Measurements from ENCODE around the gene DFFB. TPM values are rescaled to one million over a fixed set of nuclear protein-coding genes. Genes with fewer than 3 reads are reported as not detected.

DFFB gene
- total and polyA plus RNA-seq, 9 of the 15 experiments (the other 6 are each of a cell fraction or from before 2014, with no cell fraction given): 2.3 to 15.8 (median 11.5) TPM

- TF ChIP-seq, protein P1, sequence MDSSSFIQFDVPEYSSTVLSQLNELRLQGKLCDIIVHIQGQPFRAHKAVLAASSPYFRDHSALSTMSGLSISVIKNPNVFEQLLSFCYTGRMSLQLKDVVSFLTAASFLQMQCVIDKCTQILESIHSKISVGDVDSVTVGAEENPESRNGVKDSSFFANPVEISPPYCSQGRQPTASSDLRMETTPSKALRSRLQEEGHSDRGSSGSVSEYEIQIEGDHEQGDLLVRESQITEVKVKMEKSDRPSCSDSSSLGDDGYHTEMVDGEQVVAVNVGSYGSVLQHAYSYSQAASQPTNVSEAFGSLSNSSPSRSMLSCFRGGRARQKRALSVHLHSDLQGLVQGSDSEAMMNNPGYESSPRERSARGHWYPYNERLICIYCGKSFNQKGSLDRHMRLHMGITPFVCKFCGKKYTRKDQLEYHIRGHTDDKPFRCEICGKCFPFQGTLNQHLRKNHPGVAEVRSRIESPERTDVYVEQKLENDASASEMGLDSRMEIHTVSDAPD (CRISPR knock-in tag; IDR thresholded peaks at IDR 0.05): no peak
- no peak for TF ChIP-seq SAFB2 (IDR thresholded peaks at IDR 0.05; ENCODE audit: borderline replicate concordance, low read depth, low read length, severe bottlenecking)
- TF ChIP-seq, protein P2, sequence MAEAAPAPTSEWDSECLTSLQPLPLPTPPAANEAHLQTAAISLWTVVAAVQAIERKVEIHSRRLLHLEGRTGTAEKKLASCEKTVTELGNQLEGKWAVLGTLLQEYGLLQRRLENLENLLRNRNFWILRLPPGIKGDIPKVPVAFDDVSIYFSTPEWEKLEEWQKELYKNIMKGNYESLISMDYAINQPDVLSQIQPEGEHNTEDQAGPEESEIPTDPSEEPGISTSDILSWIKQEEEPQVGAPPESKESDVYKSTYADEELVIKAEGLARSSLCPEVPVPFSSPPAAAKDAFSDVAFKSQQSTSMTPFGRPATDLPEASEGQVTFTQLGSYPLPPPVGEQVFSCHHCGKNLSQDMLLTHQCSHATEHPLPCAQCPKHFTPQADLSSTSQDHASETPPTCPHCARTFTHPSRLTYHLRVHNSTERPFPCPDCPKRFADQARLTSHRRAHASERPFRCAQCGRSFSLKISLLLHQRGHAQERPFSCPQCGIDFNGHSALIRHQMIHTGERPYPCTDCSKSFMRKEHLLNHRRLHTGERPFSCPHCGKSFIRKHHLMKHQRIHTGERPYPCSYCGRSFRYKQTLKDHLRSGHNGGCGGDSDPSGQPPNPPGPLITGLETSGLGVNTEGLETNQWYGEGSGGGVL (CRISPR knock-in tag; IDR thresholded peaks at IDR 0.05): no peak
- no peak for TF ChIP-seq MEF2A (IDR thresholded peaks at IDR 0.05; ENCODE audit: control insufficient read depth, low read depth, low read length)
- TF ChIP-seq ZNF217 (CRISPR knock-in tag; IDR thresholded peaks at IDR 0.05): no peak
- peak; percentile 33; the same call in 1 of the 2 replicates for TF ChIP-seq SMC3 (conservative IDR thresholded peaks at IDR 0.05; ENCODE audit: insufficient read depth, low read depth, low read length)
- TF ChIP-seq, protein P3, sequence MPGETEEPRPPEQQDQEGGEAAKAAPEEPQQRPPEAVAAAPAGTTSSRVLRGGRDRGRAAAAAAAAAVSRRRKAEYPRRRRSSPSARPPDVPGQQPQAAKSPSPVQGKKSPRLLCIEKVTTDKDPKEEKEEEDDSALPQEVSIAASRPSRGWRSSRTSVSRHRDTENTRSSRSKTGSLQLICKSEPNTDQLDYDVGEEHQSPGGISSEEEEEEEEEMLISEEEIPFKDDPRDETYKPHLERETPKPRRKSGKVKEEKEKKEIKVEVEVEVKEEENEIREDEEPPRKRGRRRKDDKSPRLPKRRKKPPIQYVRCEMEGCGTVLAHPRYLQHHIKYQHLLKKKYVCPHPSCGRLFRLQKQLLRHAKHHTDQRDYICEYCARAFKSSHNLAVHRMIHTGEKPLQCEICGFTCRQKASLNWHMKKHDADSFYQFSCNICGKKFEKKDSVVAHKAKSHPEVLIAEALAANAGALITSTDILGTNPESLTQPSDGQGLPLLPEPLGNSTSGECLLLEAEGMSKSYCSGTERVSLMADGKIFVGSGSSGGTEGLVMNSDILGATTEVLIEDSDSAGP (CRISPR knock-in tag; IDR thresholded peaks at IDR 0.05): no peak
- TF ChIP-seq ZEB2 (IDR thresholded peaks at IDR 0.05): no peak
- TF ChIP-seq HLTF (IDR thresholded peaks at IDR 0.05): no peak
- TF ChIP-seq ZNF280B (CRISPR knock-in tag; IDR thresholded peaks at IDR 0.05): no peak
- TF ChIP-seq JUND (IDR thresholded peaks at IDR 0.05; ENCODE audit: borderline replicate concordance, low read depth, low read length): 0 out of 2 replicates have a peak, but pooled peaks have one; percentile 40
- TF ChIP-seq JUND (tag; IDR thresholded peaks at IDR 0.05; ENCODE audit: borderline replicate concordance, low read depth, low read length): no peak; the same call in 2 of the 3 replicates
- TF ChIP-seq, protein P4, sequence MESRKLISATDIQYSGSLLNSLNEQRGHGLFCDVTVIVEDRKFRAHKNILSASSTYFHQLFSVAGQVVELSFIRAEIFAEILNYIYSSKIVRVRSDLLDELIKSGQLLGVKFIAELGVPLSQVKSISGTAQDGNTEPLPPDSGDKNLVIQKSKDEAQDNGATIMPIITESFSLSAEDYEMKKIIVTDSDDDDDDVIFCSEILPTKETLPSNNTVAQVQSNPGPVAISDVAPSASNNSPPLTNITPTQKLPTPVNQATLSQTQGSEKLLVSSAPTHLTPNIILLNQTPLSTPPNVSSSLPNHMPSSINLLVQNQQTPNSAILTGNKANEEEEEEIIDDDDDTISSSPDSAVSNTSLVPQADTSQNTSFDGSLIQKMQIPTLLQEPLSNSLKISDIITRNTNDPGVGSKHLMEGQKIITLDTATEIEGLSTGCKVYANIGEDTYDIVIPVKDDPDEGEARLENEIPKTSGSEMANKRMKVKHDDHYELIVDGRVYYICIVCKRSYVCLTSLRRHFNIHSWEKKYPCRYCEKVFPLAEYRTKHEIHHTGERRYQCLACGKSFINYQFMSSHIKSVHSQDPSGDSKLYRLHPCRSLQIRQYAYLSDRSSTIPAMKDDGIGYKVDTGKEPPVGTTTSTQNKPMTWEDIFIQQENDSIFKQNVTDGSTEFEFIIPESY (CRISPR knock-in tag; IDR thresholded peaks at IDR 0.05): 0 out of 2 replicates have a peak, but pooled peaks have one; percentile 42
- TF ChIP-seq RCOR1 (IDR thresholded peaks at IDR 0.05; ENCODE audit: borderline replicate concordance in 1 of 2, low read depth in 2 of 2, low read length in 2 of 2): peak in 1 of 2 experiments; percentile 54; a peak in 2 of 4 replicates
- no peak for TF ChIP-seq U2AF2 (optimal IDR thresholded peaks at IDR 0.05; ENCODE audit: low read depth, low read length)
- no peak for TF ChIP-seq DIDO1 (tag; IDR thresholded peaks at IDR 0.05; ENCODE audit: low read depth)
- no peak for TF ChIP-seq HDAC3 (IDR thresholded peaks at IDR 0.05; ENCODE audit: borderline replicate concordance, partially characterized antibody)
- no peak for TF ChIP-seq NR0B1 (IDR thresholded peaks at IDR 0.05; ENCODE audit: partially characterized antibody)
These were observed 49.8 kb downstream of the DFFB start (continued) for GRCh38 chr1:3907031-3907534.

Measured in K562 (cell line).